KMS-11 (cell line): ENCODE results near the gene FABP2.
"Not testable (repeated sequence)": the region's sequence is repeated elsewhere in the genome, so short reads cannot be mapped to it uniquely, and the experiment has no call there.

Experiments
- H2AFZ ChIP-seq: fragments of 200-600 bp; sonication (generic); 2 replicates; pipeline ENCODE4 v1.6.1; 2016; ENCODE audit warnings: antibody characterized with exemption, mixed run types, low read depth
- H3K27ac ChIP-seq: fragments of 200-600 bp; sonication (generic); 2 replicates; pipeline ENCODE4 v1.6.1; 2016; ENCODE audit warnings: mild to moderate bottlenecking, mixed run types
- H3K27me3 ChIP-seq: fragments of 200-600 bp; sonication (generic); 2 replicates; pipeline ENCODE4 v1.6.1; 2017; ENCODE audit warnings: mild to moderate bottlenecking, low read depth, mixed run types, moderate library complexity; ENCODE audit not compliant: insufficient read depth
- H3K36me3 ChIP-seq: fragments of 200-600 bp; sonication (generic); 2 replicates; pipeline ENCODE4 v1.6.1; 2017; ENCODE audit warnings: mild to moderate bottlenecking, mixed run types; ENCODE audit not compliant: insufficient read depth
- H3K4me1 ChIP-seq: fragments of 200-600 bp; sonication (generic); 2 replicates; pipeline ENCODE4 v1.6.1; 2016; ENCODE audit warnings: mild to moderate bottlenecking, low read depth, mixed run types; ENCODE audit not compliant: poor library complexity, severe bottlenecking
- H3K4me2 ChIP-seq: fragments of 200-600 bp; sonication (generic); 2 replicates; pipeline ENCODE4 v1.7.0; 2016; ENCODE audit warnings: mild to moderate bottlenecking, mixed run types
- H3K4me3 ChIP-seq: fragments of 200-600 bp; sonication (generic); IDR thresholded peaks from 2 replicates; pipeline ENCODE4 v1.6.1; 2017; ENCODE audit warnings: low read depth, low read length, mixed read lengths; ENCODE audit not compliant: insufficient read depth
- H3K79me2 ChIP-seq: fragments of 200-600 bp; sonication (generic); 2 replicates; pipeline ENCODE4 v1.6.1; 2016; ENCODE audit warnings: low read depth, mixed run types; ENCODE audit not compliant: insufficient read depth
- H3K9ac ChIP-seq: fragments of 200-600 bp; sonication (generic); 2 replicates; pipeline ENCODE4 v1.6.1; 2016; ENCODE audit warnings: mild to moderate bottlenecking, mixed run types
- H4K20me1 ChIP-seq: fragments of 200-600 bp; sonication (generic); 2 replicates; pipeline ENCODE4 v1.6.1; 2016; ENCODE audit warnings: mild to moderate bottlenecking, mixed run types; ENCODE audit not compliant: insufficient read depth
- CTCF ChIP-seq: fragments of 200-600 bp; sonication (generic); conservative IDR thresholded peaks from 2 replicates; pipeline ENCODE4 v1.6.1; 2017; ENCODE audit warnings: low read depth, mild to moderate bottlenecking, antibody characterized with exemption, low read length, moderate library complexity, mixed read lengths

Gene FABP2

GRCh38 chr4:119356041-119356440 lies 34.1 kb upstream of the FABP2 start:
- not testable (repeated sequence) for H2AFZ ChIP-seq, H3K27ac ChIP-seq, H3K4me3 ChIP-seq, H3K36me3 ChIP-seq, H3K79me2 ChIP-seq, H4K20me1 ChIP-seq, H3K9ac ChIP-seq, H3K27me3 ChIP-seq, H3K4me1 ChIP-seq, H3K4me2 ChIP-seq

- H3K79me2 ChIP-seq, H3K36me3 ChIP-seq, H3K27me3 ChIP-seq: not testable (repeated sequence)
These were observed 31.4 kb upstream of the FABP2 start for GRCh38 chr4:119353364-119353763.

GRCh38 chr4:119348169-119348568 lies 26.2 kb upstream of the FABP2 start:
- H3K27me3 ChIP-seq, H3K9ac ChIP-seq, H3K36me3 ChIP-seq, H2AFZ ChIP-seq, H3K27ac ChIP-seq, H3K79me2 ChIP-seq, H3K4me1 ChIP-seq, H3K4me3 ChIP-seq, H3K4me2 ChIP-seq, H4K20me1 ChIP-seq: not testable (repeated sequence)

More at GRCh38 chr4:119353364-119353763, 31.4 kb upstream of the FABP2 start:
- not testable (repeated sequence) for H3K27ac ChIP-seq, H2AFZ ChIP-seq, H3K4me3 ChIP-seq, H3K4me2 ChIP-seq, H3K4me1 ChIP-seq, H3K9ac ChIP-seq, H4K20me1 ChIP-seq

GRCh38 chr4:119343293-119343692 lies 21.4 kb upstream of the FABP2 start:
- not testable (repeated sequence) for H3K79me2 ChIP-seq, H3K36me3 ChIP-seq, H3K4me1 ChIP-seq, H3K9ac ChIP-seq, H3K27ac ChIP-seq, H2AFZ ChIP-seq, H4K20me1 ChIP-seq, H3K4me3 ChIP-seq, H3K4me2 ChIP-seq, H3K27me3 ChIP-seq

GRCh38 chr4:119339895-119340294 lies 18.0 kb upstream of the FABP2 start:
- not testable (repeated sequence) for H3K27ac ChIP-seq, H3K4me2 ChIP-seq, H2AFZ ChIP-seq, H3K27me3 ChIP-seq, H3K4me1 ChIP-seq, H3K79me2 ChIP-seq, H4K20me1 ChIP-seq, H3K4me3 ChIP-seq, H3K36me3 ChIP-seq, H3K9ac ChIP-seq

GRCh38 chr4:119337010-119337409 lies 15.1 kb upstream of the FABP2 start:
- Histone ChIP-seq H3K9ac (no peak overlapping the region), H3K4me1 (no peaks in the 10 kb centered on the region), H3K79me2 (no peaks in the 10 kb centered on the region), H4K20me1 (no peaks in the 10 kb centered on the region), H3K36me3 (no peaks in the 10 kb centered on the region), H3K27ac (no peak overlapping the region), H2AFZ (no peak overlapping the region), H3K4me3 (no peak overlapping the region), H3K4me2 (no peak overlapping the region), H3K27me3 (no peaks in the 10 kb centered on the region)
- TF ChIP-seq CTCF = no peak

- not testable (repeated sequence) for H4K20me1 ChIP-seq, H3K27me3 ChIP-seq, H3K36me3 ChIP-seq, H3K4me1 ChIP-seq, H3K4me3 ChIP-seq, H3K9ac ChIP-seq, H3K4me2 ChIP-seq, H3K27ac ChIP-seq, H3K79me2 ChIP-seq, H2AFZ ChIP-seq
These were observed 14.5 kb upstream of the FABP2 start for GRCh38 chr4:119336332-119336979.
